K562 (cell line): ENCODE measurements around the gene CABP7. TPM values are rescaled to one million over a fixed set of nuclear protein-coding genes. Genes with fewer than 3 reads are reported as not detected.

Experiments
- EHMT2 ChIP-seq: fragments of 450-650 bp; IDR thresholded peaks from 2 replicates; pipeline ENCODE4 v1.6.1; 2018; ENCODE audit warnings: antibody characterized with exemption
- ELF1 ChIP-seq: fragments of 200-800 bp; sonication (Bioruptor generic); IDR thresholded peaks from 2 replicates; pipeline ENCODE4 v1.6.1; 2016; ENCODE audit warnings: missing genetic modification characterization, missing compliant biosample characterization
- GABPB2 ChIP-seq: fragments of 250-450 bp; sonication (Bioruptor Pico); conservative IDR thresholded peaks from 2 replicates; pipeline ENCODE4 v1.5.1; 2021; ENCODE audit warnings: mild to moderate bottlenecking
- GTF2F1 ChIP-seq: IDR thresholded peaks from 2 replicates; pipeline ENCODE4 v1.6.1; 2011; ENCODE audit warnings: low read depth, low read length, improper control_type of control experiment
- HMG20A ChIP-seq: fragments of 450-650 bp; formaldehyde crosslinking; conservative IDR thresholded peaks from 2 replicates; pipeline ENCODE4 v1.4.0; 2020; ENCODE audit warnings: mild to moderate bottlenecking, mixed read lengths
- L3MBTL2 ChIP-seq: fragments of 450-650 bp; IDR thresholded peaks from 2 replicates; pipeline ENCODE4 v1.6.1; 2016; ENCODE audit warnings: mild to moderate bottlenecking, moderate library complexity
- MTA1 ChIP-seq: fragments of 450-650 bp; IDR thresholded peaks from 2 replicates; pipeline ENCODE4 v1.6.1; 2017; ENCODE audit warnings: borderline replicate concordance
- PTTG1 ChIP-seq: fragments of 450-650 bp; IDR thresholded peaks from 2 replicates; pipeline ENCODE4 v1.6.1; 2016; ENCODE audit warnings: low read depth, mild to moderate bottlenecking, missing genetic modification characterization, missing compliant biosample characterization
- ZNF134 ChIP-seq: fragments of 250-450 bp; sonication (Bioruptor Pico); conservative IDR thresholded peaks from 2 replicates; pipeline ENCODE4 v1.4.0; 2020
- ZNF143 ChIP-seq: sonication (generic); formaldehyde crosslinking; IDR thresholded peaks from 2 replicates; pipeline ENCODE4 v1.9.0; 2022; ENCODE audit warnings: mild to moderate bottlenecking, missing genetic modification reagents
- ZNF197 ChIP-seq: fragments of 200-800 bp; sonication (Bioruptor generic); IDR thresholded peaks from 2 replicates; pipeline ENCODE4 v1.6.1; 2016; ENCODE audit warnings: low read depth, missing genetic modification characterization, missing compliant biosample characterization
- polyA plus RNA-seq, 8 experiments: library from polyadenylated mRNA; depleted of rRNA in 4 of 8; stranded (reverse) in 5 of 8; unstranded in 3 of 8; fragments of >200 nt; fragmentation: Nextera tagmentation in 2 of 8; fragmentation: Illumina TruSeq in 1 of 8; extraction: Ambion mirVana in 2 of 8; extraction: Trizol in 1 of 8; gene quantifications; 2 replicates each; pipeline versions ENCODE4 v1.2.1 to v1.2.3, GENCODE V29; 2011 to 2014; ENCODE audit warnings: inconsistent platforms in 1 of 8, missing spikeins in 1 of 8
- total RNA-seq, 7 experiments: library from RNA; depleted of rRNA in 6 of 7; stranded (reverse); fragments of >200 nt in 6 of 7; fragmentation: Illumina TruSeq in 2 of 7; extraction: Trizol in 2 of 7; gene quantifications; 2 replicates each; pipeline versions ENCODE4 v1.2.1 to v1.2.3, GENCODE V29; 2011 to 2021; ENCODE audit warnings: low replicate concordance in 1 of 7
- TF ChIP-seq, protein P1 (sequence below): fragments of 250-450 bp; sonication (Bioruptor Pico); IDR thresholded peaks from 2 replicates; pipeline ENCODE4 v1.5.0; 2021; ENCODE audit warnings: mild to moderate bottlenecking, moderate library complexity
- TF ChIP-seq, protein P2 (sequence below), 2 experiments: fragments of 450-650 bp; IDR thresholded peaks; 2 replicates each; pipeline ENCODE4 v1.6.1; 2016; ENCODE audit warnings: mild to moderate bottlenecking in 2 of 2, borderline replicate concordance in 1 of 2, low read depth in 1 of 2, moderate library complexity in 1 of 2

CABP7 gene
- total and polyA plus RNA-seq, 9 of the 15 experiments (the other 6 are each of a cell fraction or from before 2014, with no cell fraction given) = not detected

DNA sequence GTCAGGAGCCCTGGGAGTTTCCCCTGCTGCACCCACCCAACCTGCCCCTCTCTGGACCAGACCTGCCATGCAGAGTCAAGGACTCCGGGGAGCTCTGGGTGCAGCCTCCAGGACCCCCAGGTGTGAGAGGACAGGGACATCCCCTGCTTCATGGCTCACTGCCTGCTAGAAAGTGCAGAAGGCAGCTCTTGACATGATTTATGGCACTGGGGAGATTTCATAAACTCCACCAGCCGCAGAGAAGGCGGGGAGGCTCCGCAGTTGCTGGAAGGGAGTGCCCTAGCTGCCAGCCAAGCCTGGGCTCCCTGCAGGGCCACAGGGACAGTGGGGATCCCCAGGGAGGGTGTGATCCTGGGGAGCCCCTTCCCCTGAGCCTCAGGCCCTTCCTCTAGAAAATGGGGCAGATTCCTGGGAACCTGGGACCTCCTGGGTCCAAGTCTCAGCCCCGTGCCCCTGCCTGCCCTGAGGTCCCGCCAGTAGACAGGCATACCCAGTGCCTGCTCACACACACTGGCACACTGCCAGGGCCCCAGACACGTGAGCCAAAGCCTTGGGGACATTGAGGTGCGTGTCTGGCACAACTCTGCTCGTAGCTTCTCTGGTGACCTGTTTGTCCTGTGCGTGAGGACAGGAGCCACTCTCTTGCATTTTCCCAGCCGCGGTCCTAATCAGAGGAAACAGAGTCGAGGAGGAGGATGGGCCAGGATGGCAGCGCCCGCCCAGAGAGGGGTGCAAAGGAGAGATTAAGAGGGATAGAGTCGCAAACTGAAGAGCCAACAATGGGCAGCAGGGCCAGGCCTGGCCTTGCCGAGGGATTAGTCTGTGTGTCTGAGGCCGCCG, 13.8 kb downstream of the CABP7 start (continued):
- TF ChIP-seq, protein P1, sequence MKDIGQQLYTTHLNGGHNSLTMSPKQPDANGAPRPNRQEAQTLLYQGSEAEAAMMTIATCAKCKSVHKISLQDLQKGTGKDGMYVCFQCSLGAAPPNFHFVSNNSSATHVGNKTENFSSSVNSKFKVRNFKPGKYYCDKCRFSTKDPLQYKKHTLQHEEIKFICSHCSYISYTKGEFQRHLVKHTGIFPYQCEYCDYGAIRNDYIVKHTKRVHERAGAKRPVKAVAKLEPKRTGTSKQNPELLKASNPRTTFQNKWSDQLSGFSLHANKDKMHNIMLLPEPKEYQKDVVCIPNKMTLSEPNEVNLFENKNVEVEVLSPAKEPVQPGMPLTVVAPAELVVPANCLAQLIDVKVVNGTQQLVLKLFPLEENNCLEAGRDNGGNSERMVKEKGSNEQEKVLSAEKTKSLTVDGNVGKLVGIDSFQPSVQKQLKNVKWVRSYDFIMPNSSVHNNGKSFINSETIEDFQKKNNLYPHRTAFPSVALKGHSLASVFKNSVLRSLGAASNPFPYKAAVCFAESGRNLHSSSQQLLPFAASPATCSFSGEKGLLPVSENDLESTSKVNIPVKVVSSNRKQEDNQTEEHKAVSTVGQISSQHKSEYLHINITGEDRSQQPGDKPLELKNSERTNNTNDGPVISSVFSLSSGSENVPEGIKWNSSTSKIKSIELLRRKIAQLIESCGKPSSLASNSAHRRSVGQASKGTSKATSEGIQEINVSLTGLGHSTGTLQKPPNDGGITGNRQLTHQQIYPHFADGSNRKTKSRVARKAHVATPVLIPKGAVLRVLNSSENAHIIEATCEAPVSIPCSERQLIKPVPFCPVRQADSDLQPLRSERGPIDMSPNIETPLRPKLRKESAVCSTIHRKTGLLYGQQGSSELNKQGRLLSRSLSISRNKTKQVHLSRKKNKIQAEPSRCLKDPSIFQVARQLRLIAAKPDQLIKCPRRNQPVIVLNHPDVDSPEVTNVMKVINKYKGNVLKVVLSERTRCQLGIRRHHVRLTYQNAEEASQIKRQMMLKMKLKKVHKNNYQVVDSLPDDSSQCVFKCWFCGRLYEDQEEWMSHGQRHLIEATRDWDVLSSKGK (CRISPR knock-in tag) = no peak
- no peak for TF ChIP-seq GABPB2 (CRISPR knock-in tag)
- no peak for TF ChIP-seq L3MBTL2
- no peak for TF ChIP-seq MTA1
- TF ChIP-seq PTTG1 (tag) = no peak
- no peak for TF ChIP-seq ZNF134
- TF ChIP-seq EHMT2 = no peak
- TF ChIP-seq, protein P2, sequence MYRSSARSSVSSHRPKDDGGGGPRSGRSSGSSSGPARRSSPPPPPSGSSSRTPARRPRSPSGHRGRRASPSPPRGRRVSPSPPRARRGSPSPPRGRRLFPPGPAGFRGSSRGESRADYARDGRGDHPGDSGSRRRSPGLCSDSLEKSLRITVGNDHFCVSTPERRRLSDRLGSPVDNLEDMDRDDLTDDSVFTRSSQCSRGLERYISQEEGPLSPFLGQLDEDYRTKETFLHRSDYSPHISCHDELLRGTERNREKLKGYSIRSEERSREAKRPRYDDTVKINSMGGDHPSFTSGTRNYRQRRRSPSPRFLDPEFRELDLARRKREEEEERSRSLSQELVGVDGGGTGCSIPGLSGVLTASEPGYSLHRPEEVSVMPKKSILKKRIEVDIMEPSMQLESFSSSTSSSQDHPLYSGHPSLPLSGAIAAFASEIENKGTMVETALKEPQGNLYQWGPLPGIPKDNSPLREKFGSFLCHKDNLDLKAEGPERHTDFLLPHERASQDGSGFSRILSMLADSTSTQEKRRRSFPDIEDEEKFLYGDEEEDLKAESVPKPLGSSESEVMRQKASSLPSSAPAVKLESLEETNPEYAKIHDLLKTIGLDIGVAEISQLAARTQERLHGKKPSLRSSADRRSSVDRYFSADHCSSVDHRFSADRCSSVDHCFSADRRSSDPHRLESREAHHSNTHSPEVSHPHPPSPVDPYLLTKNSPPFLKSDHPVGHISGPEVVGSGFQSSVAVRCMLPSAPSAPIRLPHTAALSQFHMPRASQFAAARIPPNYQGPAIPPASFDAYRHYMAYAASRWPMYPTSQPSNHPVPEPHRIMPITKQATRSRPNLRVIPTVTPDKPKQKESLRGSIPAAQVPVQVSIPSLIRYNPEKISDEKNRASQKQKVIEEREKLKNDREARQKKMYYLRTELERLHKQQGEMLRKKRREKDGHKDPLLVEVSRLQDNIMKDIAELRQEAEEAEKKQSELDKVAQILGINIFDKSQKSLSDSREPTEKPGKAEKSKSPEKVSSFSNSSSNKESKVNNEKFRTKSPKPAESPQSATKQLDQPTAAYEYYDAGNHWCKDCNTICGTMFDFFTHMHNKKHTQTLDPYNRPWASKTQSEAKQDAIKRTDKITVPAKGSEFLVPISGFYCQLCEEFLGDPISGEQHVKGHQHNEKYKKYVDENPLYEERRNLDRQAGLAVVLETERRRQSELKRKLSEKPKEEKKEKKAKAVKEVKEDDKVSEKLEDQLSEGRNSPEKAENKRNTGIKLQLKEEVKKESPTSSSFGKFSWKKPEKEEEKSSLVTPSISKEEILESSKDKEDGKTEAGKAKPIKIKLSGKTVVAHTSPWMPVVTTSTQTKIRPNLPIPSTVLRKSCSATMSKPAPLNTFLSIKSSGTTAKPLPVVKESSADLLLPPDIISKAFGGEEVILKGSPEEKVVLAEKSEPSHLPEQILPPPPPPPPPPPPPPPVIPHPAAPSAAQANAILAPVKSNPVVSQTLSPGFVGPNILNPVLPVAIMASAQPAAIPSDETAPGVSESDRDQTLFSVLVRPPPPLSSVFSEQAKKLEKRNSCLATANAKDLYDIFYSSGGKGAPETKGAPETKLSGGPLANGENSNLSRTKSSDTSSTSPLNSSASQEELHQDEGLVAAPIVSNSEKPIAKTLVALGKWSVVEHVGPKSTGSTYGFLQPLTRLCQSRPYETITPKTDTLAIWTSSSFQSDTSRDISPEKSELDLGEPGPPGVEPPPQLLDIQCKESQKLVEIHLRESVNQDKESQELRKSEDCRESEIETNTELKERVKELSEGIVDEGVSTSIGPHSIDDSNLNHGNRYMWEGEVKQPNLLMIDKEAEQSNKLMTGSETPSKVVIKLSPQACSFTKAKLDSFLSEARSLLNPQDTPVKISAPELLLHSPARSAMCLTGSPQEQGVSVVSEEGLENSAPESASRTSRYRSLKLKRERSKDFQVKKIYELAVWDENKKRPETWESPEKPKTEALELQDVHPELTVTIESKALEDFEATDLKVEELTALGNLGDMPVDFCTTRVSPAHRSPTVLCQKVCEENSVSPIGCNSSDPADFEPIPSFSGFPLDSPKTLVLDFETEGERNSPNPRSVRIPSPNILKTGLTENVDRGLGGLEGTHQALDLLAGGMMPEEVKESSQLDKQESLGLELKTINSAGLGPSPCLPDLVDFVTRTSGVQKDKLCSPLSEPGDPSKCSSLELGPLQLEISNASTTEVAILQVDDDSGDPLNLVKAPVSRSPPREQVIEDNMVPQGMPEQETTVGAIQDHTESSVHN (IDR thresholded peaks at IDR 0.05; ENCODE audit: borderline replicate concordance in 1 of 2, low read depth in 1 of 2) = no peak
- TF ChIP-seq ZNF197 (CRISPR knock-in tag) = no peak
- no peak for TF ChIP-seq HMG20A (CRISPR knock-in tag)
- no peak for TF ChIP-seq ELF1
- no peak for TF ChIP-seq GTF2F1
- TF ChIP-seq ZNF143 = no peak
